Measurements from ENCODE around the gene SLC31A2. TPM values are rescaled to one million over a fixed set of nuclear protein-coding genes. Genes with fewer than 3 reads are reported as not detected.

Gene SLC31A2
- total RNA-seq, 1 experiment from 2014 or later = 4.7 TPM

- BruUV-seq (replicated peaks) = no TSS peak
- ATAC-seq = no peak
- no peak overlapping the region for H3K4me3 ChIP-seq (replicated peaks in 1 of 2; ENCODE audit: low read depth in 1 of 2, low read length in 2 of 2)
- no peaks in the 10 kb centered on the region for H3K9me3 ChIP-seq (ENCODE audit: control insufficient read depth in 1 of 2, insufficient read depth in 1 of 2, low read depth in 1 of 2, low read length in 2 of 2)
- H3K27me3 ChIP-seq (ENCODE audit: insufficient read depth, low read length) = no peaks in the 10 kb centered on the region
- intact Hi-C loops (cut with micrococcal nuclease) = no loop called here
- no peak overlapping the region for H3K27ac ChIP-seq (ENCODE audit: low read depth, low read length)
- no peak for DNase-seq (ENCODE audit: low read depth, low spot score)
- no peaks in the 10 kb centered on the region for H3K79me2 ChIP-seq (ENCODE audit: insufficient read depth, low read length)
- no peak overlapping the region for H2AFZ ChIP-seq (ENCODE audit: low read depth, low read length, poor library complexity, severe bottlenecking)
- CTCF ChIA-PET = no interaction called here
- POLR2A ChIA-PET = no interaction called here
- no peaks in the 10 kb centered on the region for H4K20me1 ChIP-seq (ENCODE audit: insufficient read depth)
- peaks cover 0 to 12% of the 10 kb centered on the region in 2 experiments; a peak in 1 of 4 replicates for H3K4me1 ChIP-seq (ENCODE audit: control insufficient read depth in 1 of 2, insufficient read depth in 2 of 2, low read length in 2 of 2)
- H3K36me3 ChIP-seq (ENCODE audit: control insufficient read depth in 1 of 2, insufficient read depth in 2 of 2, low read length in 2 of 2) = peaks cover 18 to 41% of the 10 kb centered on the region in 2 experiments; a peak in 3 of 4 replicates
- RAD21 ChIA-PET (ENCODE audit: low non-redundant PET in 1 of 2, low total read pairs in 2 of 2, uncharacterized antibody in 2 of 2, unreplicated experiment in 2 of 2) = no interaction called here
- H3K9me2 ChIP-seq (ENCODE audit: insufficient read depth) = no peaks in the 10 kb centered on the region
- H3K4me2 ChIP-seq (ENCODE audit: low read length) = no peak overlapping the region
- TF ChIP-seq EZH2phosphoT487 (IDR thresholded peaks at IDR 0.05; ENCODE audit: borderline replicate concordance) (no peak), SRF (IDR thresholded peaks at IDR 0.05; ENCODE audit: low read depth) (no peak), POLR2AphosphoS5 (IDR thresholded peaks at IDR 0.05; ENCODE audit: low read depth, low read length) (no peak)
- no peak overlapping the region for H3K9ac ChIP-seq (ENCODE audit: low read length)
These were observed 33.2 kb downstream of the SLC31A2 start for GRCh38 chr9:113183956-113184488.

GRCh38 chr9:113184539-113184938, 33.7 kb downstream of the SLC31A2 start:
- Histone ChIP-seq H3K27me3 (ENCODE audit: insufficient read depth, low read length) (no peaks in the 10 kb centered on the region), H3K36me3 (ENCODE audit: control insufficient read depth in 1 of 2, insufficient read depth in 2 of 2, low read length in 2 of 2) (peaks cover 18 to 41% of the 10 kb centered on the region in 2 experiments; a peak in 3 of 4 replicates), H3K4me2 (ENCODE audit: low read length) (no peak overlapping the region), H3K27ac (ENCODE audit: low read depth, low read length) (no peak overlapping the region), H3K4me1 (ENCODE audit: control insufficient read depth in 1 of 2, insufficient read depth in 2 of 2, low read length in 2 of 2) (peaks cover 0 to 12% of the 10 kb centered on the region in 2 experiments; a peak in 1 of 4 replicates), H4K20me1 (ENCODE audit: insufficient read depth) (no peaks in the 10 kb centered on the region), H3K4me3 (replicated peaks in 1 of 2; ENCODE audit: low read depth in 1 of 2, low read length in 2 of 2) (no peak overlapping the region), H2AFZ (ENCODE audit: low read depth, low read length, poor library complexity, severe bottlenecking) (no peak overlapping the region), H3K9me2 (ENCODE audit: insufficient read depth) (no peaks in the 10 kb centered on the region), H3K79me2 (ENCODE audit: insufficient read depth, low read length) (no peaks in the 10 kb centered on the region), H3K9me3 (ENCODE audit: control insufficient read depth in 1 of 2, insufficient read depth in 1 of 2, low read depth in 1 of 2, low read length in 2 of 2) (no peaks in the 10 kb centered on the region), H3K9ac (ENCODE audit: low read length) (no peak overlapping the region)
- no TSS peak for BruUV-seq (replicated peaks)
- intact Hi-C loops (cut with micrococcal nuclease) = no loop called here
- ChIA-PET POLR2A (no interaction called here), CTCF (no interaction called here), RAD21 (ENCODE audit: low non-redundant PET in 1 of 2, low total read pairs in 2 of 2, uncharacterized antibody in 2 of 2, unreplicated experiment in 2 of 2) (no interaction called here)
- TF ChIP-seq CBX3 (IDR thresholded peaks at IDR 0.05; ENCODE audit: low read depth) (no peak), TCF7L2 (IDR thresholded peaks at IDR 0.05; ENCODE audit: borderline replicate concordance, extremely low read depth, insufficient read depth, insufficient read length) (no peak), JUND (IDR thresholded peaks at IDR 0.05) (no peak), ELF1 (IDR thresholded peaks at IDR 0.05; ENCODE audit: borderline replicate concordance, low read depth) (no peak), YY1 (IDR thresholded peaks at IDR 0.05; ENCODE audit: extremely low read depth, insufficient replicate concordance, low read depth, low read length) (no peak), POLR2AphosphoS5 (IDR thresholded peaks at IDR 0.05; ENCODE audit: low read depth, low read length) (no peak), RAD21 (IDR thresholded peaks at IDR 0.05; ENCODE audit: low read depth) (no peak), SP1 (IDR thresholded peaks at IDR 0.05; ENCODE audit: low read depth) (no peak), SIN3A (IDR thresholded peaks at IDR 0.05; ENCODE audit: low read depth) (no peak), EGR1 (IDR thresholded peaks at IDR 0.05; ENCODE audit: low read depth) (no peak)
- no peak for DNase-seq (ENCODE audit: low read depth, low spot score)
- no peak for ATAC-seq
